ENCODE results near the gene TPCN1. TPM values are rescaled to one million over a fixed set of nuclear protein-coding genes. Genes with fewer than 3 reads are reported as not detected.

TPCN1 gene
- total and polyA plus RNA-seq, 2 of the 13 experiments (the other 11 are each of a cell fraction or from before 2014, with no cell fraction given) = 8.0 to 26.8 TPM

DNA sequence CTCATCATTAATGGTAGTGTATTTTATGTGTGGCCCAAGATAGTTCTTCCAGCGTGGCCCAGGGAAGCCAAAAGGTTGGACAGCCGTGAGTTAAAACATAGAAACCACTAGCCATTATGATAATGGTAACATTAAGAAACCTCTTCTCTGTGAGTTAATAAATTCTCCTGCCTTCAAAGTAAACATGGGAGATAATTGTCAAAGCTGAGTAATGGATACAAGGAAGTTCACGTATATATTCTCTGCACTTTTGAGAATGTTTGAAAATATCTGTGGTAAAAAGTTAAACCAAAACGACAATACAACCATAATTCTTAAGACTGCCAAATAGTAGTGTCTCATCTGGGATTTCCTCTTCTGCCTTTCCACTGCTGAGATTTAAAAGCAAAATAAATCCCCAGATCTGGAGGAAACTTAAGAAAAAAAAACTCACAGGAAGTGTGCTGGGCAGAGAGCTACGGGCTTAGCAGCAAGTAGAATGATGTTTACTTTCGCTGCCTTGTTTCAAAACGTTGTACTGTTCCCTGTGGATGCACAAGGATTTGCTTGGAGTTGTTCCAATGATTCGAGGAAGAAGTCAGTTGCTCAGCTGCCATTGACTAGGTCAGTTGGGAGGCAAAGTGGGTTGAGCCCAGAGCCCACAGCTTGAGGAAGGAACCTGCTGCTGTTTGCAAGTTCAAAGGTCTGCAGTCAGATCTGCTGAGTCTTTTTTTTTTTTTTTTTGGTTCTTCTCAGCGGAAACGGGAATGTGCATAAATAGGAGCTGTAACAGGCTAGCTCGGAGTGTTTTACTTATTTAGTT lies 1.7 kb downstream of the TPCN1 start:
- Histone ChIP-seq H3K27me3 (ENCODE audit: control insufficient read depth in 1 of 2, insufficient read depth in 2 of 2, low read length in 2 of 2) (no peaks in the 10 kb centered on the region), H4K20me1 (ENCODE audit: insufficient read depth, low read length) (no peaks in the 10 kb centered on the region), H3K9ac (ENCODE audit: insufficient read depth, low read depth, low read length) (peak overlapping the region; percentile 92), H3K4me1 (ENCODE audit: insufficient read depth, low read length) (peaks cover 30% of the 10 kb centered on the region), H3K36me3 (replicated peaks in 1 of 2; ENCODE audit: control insufficient read depth in 1 of 2, insufficient read depth in 2 of 2, low read length in 2 of 2) (no peaks in the 10 kb centered on the region), H3K27ac (ENCODE audit: extremely low read length, insufficient read depth, low read length) (peak overlapping the region; percentile 83), H3K9me3 (ENCODE audit: low read length) (no peaks in the 10 kb centered on the region), H3K4me2 (ENCODE audit: low read depth, low read length) (peak overlapping the region; percentile 100), H3K4me3 (replicated peaks in 1 of 3; ENCODE audit: insufficient read depth in 1 of 3, low read depth in 2 of 3, low read length in 3 of 3) (peak overlapping the region; percentile 57 to 90 (median 88)), H3K79me2 (ENCODE audit: insufficient read depth, low read length) (peaks cover 13% of the 10 kb centered on the region), H2AFZ (ENCODE audit: low read length) (no peak overlapping the region)
- CTCF ChIA-PET (ENCODE audit: low intra/inter-chr PET ratio, low total read pairs) = no interaction called here
- 8% methylated on average over 11 of the region's 11 CpGs for WGBS (ENCODE audit: low lambda C conversion rate)
- BruUV-seq (replicated peaks) = TSS peak; percentile 89
- DNase-seq (ENCODE audit: low spot score) = peak; percentile 91
- peak; percentile 98 for FAIRE-seq
- in situ Hi-C loops (cut with HindIII; ENCODE audit: extremely low pct_ligation_motif_present, low pct_unique_long_range_greater_than_20kb) (no loop called here), intact Hi-C loops (cut with micrococcal nuclease; ENCODE audit: unreplicated experiment) (no loop called here)
- POLR2A ChIA-PET = interaction anchor here (0.7 to 4.2 kb wide), 19 partner anchors 8 to 1855 kb away, joined by 3 to 55 read pairs (median 6); partner anchors contain the start of genes DDX54 and RITA1
- peak; percentile 11 for ATAC-seq
- TF ChIP-seq RXRA (CRISPR knock-in tag; IDR thresholded peaks at IDR 0.05) (peak; percentile 25; the same call in 1 of the 2 replicates), NR2F6 (IDR thresholded peaks at IDR 0.05) (peak; percentile 52; the same call in 1 of the 2 replicates), NR2F6 (CRISPR knock-in tag; IDR thresholded peaks at IDR 0.05) (0 out of 2 replicates have a peak, but pooled peaks have one; percentile 43), SAP130 (CRISPR knock-in tag; IDR thresholded peaks at IDR 0.05; ENCODE audit: low read depth) (peak; percentile 73), ZMYM3 (CRISPR knock-in tag; IDR thresholded peaks at IDR 0.05) (peak; percentile 37; the same call in 1 of the 2 replicates), ATF7-NPFF (CRISPR knock-in tag; IDR thresholded peaks at IDR 0.05; ENCODE audit: low read depth) (no peak), DMAP1 (CRISPR knock-in tag; IDR thresholded peaks at IDR 0.05) (peak; percentile 44; the same call in 1 of the 2 replicates), GATAD2A (CRISPR knock-in tag; IDR thresholded peaks at IDR 0.05) (peak; percentile 81), FOXJ3 (CRISPR knock-in tag; IDR thresholded peaks at IDR 0.05; ENCODE audit: borderline replicate concordance) (0 out of 2 replicates have a peak, but pooled peaks have one; percentile 21)
- TF ChIP-seq, protein P1, sequence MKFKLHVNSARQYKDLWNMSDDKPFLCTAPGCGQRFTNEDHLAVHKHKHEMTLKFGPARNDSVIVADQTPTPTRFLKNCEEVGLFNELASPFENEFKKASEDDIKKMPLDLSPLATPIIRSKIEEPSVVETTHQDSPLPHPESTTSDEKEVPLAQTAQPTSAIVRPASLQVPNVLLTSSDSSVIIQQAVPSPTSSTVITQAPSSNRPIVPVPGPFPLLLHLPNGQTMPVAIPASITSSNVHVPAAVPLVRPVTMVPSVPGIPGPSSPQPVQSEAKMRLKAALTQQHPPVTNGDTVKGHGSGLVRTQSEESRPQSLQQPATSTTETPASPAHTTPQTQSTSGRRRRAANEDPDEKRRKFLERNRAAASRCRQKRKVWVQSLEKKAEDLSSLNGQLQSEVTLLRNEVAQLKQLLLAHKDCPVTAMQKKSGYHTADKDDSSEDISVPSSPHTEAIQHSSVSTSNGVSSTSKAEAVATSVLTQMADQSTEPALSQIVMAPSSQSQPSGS (CRISPR knock-in tag; IDR thresholded peaks at IDR 0.05) = peak; percentile 38; the same call in 1 of the 2 replicates
- TF ChIP-seq, protein P2, sequence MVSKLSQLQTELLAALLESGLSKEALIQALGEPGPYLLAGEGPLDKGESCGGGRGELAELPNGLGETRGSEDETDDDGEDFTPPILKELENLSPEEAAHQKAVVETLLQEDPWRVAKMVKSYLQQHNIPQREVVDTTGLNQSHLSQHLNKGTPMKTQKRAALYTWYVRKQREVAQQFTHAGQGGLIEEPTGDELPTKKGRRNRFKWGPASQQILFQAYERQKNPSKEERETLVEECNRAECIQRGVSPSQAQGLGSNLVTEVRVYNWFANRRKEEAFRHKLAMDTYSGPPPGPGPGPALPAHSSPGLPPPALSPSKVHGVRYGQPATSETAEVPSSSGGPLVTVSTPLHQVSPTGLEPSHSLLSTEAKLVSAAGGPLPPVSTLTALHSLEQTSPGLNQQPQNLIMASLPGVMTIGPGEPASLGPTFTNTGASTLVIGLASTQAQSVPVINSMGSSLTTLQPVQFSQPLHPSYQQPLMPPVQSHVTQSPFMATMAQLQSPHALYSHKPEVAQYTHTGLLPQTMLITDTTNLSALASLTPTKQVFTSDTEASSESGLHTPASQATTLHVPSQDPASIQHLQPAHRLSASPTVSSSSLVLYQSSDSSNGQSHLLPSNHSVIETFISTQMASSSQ (IDR thresholded peaks at IDR 0.05; ENCODE audit: low read depth) = no peak
- TF ChIP-seq, protein P2 (CRISPR knock-in tag; IDR thresholded peaks at IDR 0.05; ENCODE audit: borderline replicate concordance) = peak; percentile 33; the same call in 1 of the 2 replicates
- TF ChIP-seq, protein P3, sequence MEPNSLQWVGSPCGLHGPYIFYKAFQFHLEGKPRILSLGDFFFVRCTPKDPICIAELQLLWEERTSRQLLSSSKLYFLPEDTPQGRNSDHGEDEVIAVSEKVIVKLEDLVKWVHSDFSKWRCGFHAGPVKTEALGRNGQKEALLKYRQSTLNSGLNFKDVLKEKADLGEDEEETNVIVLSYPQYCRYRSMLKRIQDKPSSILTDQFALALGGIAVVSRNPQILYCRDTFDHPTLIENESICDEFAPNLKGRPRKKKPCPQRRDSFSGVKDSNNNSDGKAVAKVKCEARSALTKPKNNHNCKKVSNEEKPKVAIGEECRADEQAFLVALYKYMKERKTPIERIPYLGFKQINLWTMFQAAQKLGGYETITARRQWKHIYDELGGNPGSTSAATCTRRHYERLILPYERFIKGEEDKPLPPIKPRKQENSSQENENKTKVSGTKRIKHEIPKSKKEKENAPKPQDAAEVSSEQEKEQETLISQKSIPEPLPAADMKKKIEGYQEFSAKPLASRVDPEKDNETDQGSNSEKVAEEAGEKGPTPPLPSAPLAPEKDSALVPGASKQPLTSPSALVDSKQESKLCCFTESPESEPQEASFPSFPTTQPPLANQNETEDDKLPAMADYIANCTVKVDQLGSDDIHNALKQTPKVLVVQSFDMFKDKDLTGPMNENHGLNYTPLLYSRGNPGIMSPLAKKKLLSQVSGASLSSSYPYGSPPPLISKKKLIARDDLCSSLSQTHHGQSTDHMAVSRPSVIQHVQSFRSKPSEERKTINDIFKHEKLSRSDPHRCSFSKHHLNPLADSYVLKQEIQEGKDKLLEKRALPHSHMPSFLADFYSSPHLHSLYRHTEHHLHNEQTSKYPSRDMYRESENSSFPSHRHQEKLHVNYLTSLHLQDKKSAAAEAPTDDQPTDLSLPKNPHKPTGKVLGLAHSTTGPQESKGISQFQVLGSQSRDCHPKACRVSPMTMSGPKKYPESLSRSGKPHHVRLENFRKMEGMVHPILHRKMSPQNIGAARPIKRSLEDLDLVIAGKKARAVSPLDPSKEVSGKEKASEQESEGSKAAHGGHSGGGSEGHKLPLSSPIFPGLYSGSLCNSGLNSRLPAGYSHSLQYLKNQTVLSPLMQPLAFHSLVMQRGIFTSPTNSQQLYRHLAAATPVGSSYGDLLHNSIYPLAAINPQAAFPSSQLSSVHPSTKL (CRISPR knock-in tag; IDR thresholded peaks at IDR 0.05) = peak; percentile 73
